DMS53 treated with DMSO at 0.1 percent for 48 hours (cell line): ENCODE results near the gene NLRP1.
"Not testable (repeated sequence)": the region's sequence is repeated elsewhere in the genome, so short reads cannot be mapped to it uniquely, and the experiment has no call there.

Experiments used
- DNase-seq: peaks from one replicate; lab custom pipeline; 2025; ENCODE audit not compliant: unreplicated experiment; lab: John Stamatoyannopoulos, UW

Gene NLRP1

GRCh38 chr17:5588584-5588983 is 4.3 kb upstream of the NLRP1 start:
- no peak for DNase-seq

DNA sequence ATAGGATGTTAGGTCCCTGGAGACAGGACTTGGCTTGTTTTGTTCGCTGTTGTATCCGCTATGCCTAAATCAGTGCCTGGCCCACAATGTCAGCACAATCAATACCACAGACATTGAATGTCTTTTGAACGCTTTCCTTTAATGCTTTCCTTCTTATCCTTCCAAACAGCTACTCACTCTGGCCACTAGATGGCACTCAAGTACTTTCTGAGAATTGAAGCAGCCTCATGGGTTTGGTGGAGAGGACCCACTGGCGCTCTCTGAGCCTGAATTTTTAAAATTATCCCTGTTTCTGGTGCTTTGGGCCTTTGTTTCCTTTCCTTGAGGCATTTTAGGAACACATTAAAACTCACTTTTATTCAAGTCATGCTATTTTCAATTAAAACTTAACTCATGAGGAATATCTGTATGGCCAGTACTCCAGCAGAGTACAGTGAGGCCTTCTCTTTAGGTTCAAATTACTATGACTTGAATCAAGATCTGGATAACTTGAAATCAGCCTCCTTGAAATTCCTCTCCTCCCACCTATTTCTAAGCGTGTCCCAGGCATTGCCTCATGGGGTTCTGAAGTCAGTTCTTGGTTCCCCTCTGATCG is 3.2 kb upstream of the NLRP1 start:
- DNase-seq: peak; percentile 55

DNA sequence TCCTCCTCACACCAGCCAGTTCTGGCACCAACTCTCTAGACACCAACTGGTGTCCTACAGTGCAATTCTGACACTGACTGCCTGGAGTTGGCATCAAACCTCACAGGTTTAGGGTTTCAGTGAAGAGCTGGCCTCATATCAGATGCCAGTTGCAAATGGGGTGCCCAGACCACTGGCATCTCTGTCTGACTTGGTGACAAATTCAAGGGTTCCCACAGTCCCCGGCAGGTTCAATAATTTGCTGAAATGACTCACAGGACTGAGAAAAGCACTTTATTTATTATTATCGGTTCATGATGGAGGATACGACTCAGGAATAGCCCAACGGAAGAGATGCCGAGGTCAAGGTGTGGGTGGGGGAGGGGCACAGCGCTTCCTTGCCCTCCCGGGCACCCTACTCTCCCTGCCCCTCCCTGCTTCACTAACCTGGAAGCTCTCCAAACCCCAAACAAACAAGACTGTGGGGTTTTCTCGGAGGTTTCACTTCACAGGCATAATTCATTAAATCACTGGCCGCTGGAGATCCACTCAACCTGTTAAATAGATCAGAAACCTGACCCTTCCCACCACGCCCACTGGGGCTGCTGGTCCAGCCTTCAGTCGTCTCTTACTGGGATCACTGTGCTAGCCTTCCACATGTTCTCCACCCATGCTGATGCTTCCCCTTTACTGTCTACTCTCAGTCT is 1.7 kb upstream of the NLRP1 start:
- DNase-seq: no peak

- no peak for DNase-seq
Observed at GRCh38 chr17:5585287-5585794, 1.0 kb upstream of the NLRP1 start.

DNA sequence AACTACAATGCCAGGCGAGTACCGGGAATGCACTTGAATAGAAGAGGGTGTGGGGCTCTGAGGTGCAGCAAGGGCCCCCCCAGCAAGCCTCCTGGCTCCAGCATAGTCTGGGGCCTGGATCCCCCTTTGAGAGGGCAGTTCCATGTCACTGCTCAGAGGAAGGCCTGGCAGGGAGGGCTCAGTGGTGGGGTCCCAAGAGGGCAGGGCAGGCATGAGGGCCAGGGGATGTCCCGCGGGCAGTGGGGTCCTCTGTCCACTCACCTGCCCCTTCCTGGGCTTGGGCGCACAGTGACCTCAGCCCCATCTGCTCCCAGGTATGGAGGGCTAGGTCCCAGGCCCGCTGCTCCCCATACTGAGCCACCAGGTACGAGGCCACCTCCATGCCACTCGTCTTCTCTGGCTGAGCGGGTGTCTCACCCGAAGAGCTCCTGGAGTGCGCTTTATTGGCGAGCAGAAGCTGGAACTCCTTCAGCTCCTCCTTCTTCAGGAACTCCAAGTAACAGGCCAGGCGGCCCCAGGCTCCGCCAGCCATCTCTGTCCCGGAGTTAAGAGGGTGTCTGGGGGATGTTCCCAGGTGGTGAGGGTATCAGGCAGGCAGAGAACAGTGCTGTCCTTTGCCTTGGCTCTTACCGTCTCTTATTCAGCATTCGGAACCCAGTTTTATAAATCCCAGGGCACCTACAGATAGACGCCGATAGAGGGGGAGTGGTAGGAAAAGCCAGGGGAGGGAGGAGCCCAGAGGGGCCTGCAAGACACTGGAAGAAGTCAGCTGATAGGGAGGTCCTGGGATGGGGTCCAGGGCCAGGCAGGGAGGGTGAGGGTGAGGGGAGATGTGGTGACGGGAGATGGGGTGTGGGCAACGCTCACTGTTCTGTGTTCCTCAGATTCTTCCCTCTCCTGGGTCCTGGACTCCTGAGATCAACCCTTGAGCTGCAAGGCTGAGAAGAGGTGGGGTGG is 605 bp downstream of the NLRP1 start:
- DNase-seq: no peak

- DNase-seq: no peak
Observed at GRCh38 chr17:5582209-5583185, 1.8 kb downstream of the NLRP1 start.

GRCh38 chr17:5581655-5582054 is 2.7 kb downstream of the NLRP1 start:
- no peak for DNase-seq

GRCh38 chr17:5580969-5581368 is 3.3 kb downstream of the NLRP1 start:
- DNase-seq: no peak

DNA sequence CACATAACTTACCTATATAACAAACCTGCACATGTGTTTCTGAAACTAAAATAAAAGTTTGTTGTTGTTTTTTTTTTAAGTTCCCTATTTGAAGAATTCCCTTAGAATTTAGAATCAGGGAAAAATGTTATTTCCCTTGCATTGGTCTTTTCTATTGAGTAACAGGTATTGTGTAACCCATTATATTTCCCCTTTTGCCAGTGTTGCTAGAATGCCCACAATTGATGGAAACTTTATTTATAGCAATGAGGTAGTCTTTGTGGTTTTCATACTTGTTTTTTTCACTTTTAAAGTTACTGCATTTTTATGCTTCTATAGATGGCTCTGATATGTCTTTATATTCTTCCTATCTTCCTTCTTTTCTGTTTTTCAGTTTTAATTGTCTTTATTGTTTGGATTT is 3.9 kb downstream of the NLRP1 start:
- no peak for DNase-seq

DNA sequence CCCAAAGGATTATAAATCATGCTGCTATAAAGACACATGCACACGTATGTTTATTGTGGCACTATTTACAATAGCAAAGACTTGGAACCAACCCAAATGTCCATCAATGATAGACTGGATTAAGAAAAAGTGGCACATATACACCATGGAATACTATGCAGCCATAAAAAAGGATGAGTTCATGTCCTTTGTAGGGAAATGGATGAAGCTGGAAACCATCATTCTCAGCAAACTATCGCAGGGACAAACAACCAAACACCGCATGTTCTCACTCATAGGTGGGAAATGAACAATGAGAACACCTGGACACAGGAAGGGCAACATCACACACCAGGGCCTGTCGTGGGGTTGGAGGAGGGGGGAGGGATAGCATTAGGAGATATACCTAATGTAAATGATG is 5.5 kb downstream of the NLRP1 start:
- DNase-seq: not testable (repeated sequence)

DNA sequence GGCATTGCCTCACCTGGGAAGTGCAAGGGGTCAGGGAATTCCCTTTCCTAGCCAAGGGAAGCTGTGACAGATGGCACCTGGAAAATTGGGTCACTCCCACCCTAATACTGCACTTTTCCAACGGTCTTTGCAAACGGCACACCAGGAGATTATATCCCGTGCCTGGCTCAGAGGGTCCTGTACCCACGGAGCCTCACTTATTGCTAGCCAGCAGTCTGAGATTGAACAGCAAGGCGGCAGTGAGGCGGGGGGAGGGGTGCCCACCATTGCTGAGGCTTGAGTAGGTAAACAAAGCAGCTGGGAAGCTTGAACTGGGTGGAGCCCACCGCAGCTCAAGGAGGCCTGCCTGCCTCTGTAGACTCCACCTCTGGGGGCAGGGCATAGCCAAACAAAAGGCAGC is 11.3 kb downstream of the NLRP1 start:
- not testable (repeated sequence) for DNase-seq

GRCh38 chr17:5571281-5571680 is 13.0 kb downstream of the NLRP1 start:
- DNase-seq: no peak

GRCh38 chr17:5565808-5566207 is 18.5 kb downstream of the NLRP1 start:
- DNase-seq: no peak

GRCh38 chr17:5563456-5563855 is 20.9 kb downstream of the NLRP1 start:
- DNase-seq: no peak

DNA sequence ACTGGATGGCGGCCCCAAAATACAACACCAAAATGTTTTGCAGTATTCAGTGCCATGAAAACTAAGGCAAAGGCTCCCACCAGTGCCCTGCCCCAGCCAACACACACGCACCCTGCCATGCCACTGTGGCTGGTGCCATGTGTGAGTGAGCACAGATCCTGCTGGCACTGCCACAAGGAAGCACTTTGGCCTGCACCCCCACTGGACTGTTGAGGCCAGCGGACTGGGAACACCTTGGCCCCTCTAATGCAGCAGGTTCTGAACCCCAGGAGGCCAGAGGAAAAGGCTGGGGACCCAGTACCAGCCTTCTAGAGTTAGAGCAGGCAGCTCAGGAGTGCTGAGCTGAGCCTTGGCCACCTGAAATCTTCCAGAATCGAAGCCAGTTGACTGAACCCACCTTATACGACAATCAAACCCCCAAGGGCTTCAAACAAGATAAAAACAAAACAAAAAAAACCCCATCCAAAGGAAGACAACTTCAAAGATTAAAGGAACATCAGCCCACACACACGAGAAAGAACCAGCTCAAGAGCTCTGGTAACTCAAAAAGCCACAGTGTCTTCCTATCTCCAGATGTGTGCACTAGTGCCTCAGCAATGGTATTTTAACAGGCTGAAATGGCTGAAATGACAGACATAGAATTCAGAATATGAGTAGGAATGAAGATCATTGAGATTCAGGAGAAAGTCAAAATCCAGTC is 21.5 kb downstream of the NLRP1 start:
- no peak for DNase-seq

DNA sequence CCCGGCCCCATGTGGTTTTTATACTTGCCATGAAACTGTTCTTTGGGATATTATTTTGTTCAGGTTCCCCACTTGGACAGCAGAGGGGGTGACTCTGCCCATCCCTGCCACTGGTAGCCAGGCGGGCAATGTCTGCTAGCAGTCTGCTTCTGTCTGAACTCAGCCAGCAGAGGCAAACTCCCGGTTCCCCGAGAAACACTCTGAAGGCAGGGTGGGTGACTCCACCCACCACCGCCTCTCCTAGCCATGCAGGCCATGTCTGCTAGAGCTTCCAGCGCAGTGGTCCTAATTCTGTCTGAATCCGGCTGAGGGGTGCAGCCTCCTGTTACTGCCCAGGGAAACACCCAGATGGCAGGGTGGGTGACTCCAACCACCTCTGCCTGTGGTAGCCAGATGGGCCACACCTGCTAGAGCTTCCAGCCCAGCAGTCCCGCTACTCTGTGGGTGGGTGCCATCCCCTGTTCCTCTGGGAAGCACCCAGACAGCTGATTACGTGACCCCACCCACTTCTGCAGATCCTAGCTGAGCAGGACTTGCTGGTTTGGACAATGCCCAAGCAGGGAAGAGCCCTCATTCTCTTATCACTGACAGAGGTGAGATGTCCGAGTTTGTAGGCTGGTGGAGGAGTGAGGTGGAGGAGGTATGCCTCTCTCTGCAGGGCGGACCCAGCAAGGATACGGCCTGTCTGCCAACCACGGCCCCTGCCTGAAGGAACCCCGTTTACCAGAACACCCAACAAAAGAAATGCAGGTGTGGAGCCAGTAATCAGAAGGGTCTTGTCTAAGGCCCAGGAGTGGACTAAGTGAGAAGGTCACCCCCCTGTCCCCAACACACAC is 22.4 kb downstream of the NLRP1 start:
- DNase-seq: no peak

GRCh38 chr17:5560361-5560988 is 23.8 kb downstream of the NLRP1 start:
- no peak for DNase-seq
